ENCODE measurements around the gene TBX3.

The TBX3 gene

DNA sequence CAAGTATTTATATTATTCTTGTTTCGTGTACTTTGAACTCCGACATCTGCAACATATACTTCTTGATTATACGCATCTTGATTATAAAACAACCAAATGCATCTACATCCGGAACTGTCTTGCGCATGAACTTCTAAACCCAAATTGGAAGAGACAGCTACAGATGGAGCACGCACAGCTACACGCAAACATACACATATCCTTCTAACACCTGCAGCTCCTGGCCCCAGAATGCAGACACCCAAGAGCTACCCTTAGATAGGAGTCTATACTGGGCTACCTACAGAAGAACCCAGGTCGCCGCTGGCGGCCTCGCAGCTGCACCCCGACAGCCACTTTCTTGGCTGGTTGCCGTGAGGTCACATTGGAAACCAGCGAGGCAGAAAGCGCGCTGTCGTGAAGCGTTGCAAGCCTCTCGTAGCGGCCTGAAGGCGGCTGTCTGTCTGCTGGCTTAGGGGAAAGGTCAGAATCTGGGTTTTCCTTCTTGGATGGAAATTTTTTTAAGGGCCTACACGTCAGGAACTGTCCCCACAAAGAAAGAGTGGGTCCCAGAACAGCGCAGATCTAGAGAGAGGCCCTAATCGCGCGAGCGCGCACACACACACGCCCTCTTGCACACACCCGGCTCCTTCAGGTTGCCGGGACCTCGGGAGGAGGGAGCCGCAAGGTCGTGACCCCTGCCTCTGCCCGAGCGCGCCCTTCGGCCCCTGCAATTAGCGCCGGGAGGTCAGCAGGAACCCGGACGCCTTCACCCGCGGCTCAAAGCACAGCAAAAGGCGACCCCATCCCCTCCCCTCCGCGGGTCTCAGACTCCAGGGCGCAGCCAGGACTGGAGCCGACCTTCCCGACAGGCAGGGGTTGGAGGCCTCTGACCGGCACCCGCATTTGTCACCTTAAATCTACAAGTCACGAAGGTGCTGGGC, 17.0 kb downstream of the TBX3 start:
- no peak for DNase-seq

DNA sequence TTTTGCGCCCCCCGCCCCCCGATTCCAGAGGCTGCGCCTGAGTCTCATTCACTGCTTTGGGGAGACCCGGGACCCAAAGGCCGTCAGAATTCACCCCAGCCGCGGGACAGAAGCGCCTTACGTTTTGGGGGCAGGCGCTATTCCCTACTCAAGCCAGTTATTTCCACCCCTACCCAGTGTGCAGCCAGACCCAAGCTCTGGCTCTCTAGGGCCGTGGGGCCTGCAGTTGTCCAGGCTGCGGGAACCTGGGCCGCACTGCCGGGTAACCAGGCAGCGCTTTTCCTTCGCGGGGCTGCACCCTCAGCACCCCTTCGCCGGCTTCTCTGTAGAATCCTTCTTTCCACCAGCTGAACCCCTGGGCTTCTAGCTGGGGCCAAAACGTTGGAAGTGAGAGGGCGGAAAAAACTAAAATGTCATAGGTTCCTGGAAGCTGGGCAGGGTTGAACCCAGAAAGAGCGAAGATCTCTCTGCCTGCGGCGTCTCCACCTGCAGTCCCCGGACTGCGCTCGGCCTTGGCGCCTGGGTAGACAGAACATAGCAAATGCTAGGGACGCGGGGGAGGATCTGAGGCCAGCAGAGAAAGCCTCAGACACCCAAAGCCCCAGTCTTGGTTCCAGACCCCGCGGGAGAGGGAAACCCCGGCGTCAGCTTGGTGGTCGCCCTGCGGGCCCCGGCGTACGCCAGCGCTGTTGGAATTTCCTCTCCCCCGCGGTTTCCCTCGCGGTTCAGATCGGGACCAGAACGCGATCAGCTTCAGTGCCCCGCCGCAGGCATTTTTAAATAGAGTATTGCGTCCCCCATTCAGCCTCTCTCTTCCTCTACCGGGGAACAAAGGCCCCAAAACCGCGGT, 18.3 kb downstream of the TBX3 start:
- no peak for DNase-seq

DNA sequence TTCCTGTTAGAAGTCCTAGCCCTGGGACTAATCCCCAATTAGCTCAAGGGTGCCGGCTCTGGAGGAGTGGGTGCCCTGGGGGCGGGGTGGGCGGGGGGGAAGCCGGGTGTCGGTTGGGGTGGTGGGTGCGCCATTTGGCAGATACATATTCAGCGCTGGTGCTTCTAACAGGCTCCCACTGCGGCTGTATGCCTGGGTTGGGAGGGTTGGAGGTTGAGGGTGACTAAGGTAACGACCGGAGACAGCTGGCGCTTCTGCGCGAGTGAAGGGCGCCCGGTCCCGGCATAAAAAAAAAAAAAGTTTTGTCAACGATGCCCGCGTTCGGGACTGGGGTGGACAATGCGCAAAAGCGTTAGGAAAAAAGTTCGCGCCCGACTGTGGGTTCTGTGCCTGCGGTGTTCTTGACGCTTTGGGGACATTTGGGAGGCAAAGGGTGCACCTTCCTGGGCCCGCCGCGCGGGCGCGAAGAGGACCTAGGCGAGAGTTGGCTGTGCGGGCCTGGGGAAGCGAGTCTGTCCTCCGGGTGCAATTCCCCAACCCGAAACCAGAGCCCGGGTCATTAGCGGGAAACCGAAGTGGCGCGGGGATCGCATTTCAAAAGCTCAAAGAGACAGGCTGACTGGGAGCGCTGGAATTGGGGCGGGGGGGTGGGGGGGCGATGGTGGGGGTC, 19.2 kb downstream of the TBX3 start:
- DNase-seq, result no peak

DNA sequence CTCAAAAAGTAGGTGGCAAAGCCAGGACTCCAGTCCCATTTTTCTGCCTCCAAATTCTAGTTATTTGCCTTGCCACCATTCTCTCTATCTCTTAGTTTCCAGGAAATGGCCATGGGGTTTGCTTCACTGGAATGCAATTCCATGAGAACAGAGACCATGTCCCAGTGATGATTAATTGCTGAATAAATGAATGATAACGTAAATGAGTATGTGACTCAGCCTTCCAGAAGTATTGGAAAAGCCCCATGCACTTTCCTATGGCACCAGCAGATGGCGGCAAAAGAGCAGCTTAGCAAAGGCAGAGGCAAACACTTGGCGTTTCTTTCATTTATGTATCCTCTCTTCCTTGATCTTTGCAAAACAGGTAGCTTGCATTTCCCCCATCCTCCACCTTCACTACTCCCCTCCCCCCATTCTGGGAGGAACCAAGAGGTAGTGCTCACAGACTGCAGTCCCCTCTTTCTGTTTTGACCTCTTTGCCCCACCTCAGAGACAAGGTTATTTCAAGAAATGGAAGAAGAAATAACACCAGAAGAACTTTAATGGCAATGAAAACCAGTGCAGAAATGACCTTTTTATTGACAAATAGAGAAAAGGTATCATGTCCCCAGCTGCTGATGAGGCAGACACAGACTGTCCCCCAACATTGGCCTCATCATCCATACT, 21.3 kb downstream of the TBX3 start:
- peak; percentile 30 to 58 for DNase-seq

DNA sequence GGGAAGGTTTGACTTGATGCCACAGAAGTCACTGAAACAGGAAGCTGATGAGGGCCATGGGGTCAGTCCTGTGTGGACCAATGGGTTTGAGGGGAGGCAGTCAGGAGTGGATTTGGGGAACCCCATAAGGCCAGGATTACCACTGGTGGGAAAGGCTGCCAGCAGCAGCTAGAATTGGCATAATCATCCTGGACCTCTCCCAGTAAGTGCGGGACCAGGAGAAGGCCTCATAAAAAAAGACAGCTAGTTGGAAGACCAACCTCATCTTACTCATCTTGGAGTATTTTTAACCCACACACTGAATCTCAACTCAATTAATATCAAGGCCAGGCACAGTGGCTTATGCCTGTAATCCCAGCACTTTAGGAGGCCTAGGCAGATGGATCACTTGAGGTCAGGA, 22.7 kb downstream of the TBX3 start:
- DNase-seq, result no peak

DNA sequence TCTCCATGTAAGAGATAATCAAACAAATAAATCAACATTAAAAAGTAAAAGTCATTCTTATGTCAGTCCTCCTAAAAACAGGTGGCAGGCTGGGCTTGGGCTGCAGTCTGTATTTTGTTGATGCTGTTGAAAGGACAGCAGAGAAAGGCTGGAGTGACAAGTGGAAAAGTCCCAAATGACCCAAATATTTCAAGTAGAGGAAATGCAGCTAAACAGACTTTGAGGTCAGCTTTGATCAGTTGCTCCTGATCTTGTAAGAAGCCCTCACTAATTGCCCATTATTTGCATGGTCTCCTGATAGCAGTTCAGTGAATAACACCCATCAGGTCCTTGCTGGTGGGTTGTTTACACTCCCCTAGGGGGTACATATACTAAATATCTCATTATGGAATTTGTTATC, 24.9 kb downstream of the TBX3 start:
- no peak for DNase-seq

DNA sequence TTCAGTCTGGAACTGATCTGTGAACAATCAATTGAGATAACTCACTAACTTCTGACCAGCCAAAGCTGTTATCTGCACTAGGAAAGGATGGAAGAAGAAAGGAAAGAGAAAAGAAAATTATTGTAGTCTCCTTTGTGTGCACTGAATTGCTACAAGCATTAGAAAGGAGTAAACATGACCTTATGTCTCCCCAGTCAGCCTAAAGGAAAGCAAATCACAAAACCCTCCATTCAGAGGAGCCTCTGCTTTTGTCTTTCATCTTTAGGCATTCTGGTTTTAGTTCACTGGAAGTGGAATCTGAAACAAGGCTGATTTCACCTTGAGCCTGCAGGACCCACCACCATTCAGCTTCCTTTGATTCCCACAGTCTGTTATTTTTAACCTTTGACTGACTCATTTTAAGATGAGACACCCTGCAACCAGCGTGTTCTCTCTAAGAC, 26.0 kb downstream of the TBX3 start:
- no peak for DNase-seq

DNA sequence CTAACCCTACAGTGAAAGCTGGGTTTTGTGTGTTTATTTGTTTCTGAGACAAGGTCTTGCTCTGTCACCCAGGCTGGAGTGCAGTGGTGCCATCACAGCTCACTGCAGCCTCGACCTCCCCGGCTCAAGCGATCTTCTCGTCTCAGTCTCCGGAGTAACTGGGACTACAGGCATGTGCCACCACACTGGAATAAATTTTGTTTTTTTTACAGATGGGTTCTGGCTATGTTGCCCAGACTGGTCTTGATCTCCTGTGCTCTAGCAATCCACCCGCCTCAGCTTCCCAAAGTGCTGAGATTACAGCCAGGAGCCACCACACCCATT, 26.4 kb downstream of the TBX3 start:
- no peak for DNase-seq

DNA sequence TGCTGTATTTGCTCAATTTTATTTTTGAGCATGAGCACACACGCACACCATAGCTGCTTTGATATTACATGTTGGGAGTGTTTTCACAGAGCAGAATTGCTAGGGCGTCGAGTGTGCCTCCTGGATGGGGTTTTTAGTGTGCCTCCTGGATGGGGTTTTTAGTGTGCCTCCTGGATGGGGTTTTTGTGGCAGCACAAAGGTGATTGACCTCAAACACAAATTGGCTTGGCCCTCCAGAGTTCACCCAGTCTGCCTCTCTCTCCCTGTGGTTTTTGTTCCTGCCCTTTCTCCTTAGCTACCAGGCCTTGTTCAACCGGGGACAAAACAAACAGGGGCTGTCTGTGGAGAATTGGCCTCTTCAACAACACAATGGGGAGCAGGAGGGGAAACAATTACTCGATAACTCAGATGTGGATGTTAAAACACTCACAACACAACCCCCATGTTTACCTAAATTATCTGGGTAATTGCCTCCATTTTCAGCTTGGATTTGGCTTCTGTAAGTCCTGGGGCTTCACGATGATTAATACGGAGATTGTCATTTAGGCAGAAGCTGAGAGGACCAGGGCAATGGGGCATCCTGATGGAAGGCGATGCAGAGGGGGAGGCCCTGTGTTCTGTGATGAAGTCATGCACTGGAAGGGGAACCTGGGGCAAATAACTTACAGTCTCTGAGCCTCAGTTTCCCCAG, 26.9 kb downstream of the TBX3 start:
- no peak for DNase-seq

DNA sequence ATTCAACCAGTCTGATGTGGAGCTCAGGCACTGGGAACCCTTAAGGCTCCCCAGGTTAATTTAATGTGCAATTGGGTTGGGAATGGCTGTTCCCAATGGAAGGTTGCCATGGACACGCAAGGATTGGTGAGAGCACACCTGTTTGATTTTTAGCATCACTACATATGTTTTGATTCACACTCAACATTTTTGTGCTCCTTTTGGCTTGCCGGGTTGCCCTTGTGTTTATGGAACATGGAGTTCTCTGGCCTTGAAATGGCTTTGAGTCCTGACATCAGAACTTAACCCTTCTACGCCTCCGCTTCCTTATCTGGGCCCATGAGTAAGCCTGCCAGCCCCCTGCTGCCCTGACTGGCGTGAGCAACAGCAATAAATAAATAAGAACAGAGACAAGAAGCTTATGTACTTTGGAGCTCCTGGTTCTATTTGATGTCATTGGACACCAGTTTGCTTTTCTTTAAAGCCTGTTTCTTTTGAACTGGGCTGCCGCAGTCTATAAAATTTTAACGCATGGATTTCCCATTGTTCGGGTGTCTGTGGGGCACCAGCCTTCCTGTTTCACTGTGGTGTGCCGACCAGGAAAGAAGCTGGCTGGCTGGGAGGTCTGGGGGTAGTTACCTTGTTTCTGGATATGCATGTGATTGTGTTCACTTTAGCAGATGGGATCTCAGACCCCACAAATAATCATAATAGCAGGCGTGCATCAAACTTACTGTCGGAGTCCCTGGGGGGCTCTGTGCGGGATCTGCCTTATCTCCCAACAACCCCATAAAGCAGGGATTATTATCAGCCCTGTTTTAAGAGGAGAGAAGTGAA, 27.8 kb downstream of the TBX3 start:
- DNase-seq, result no peak

DNA sequence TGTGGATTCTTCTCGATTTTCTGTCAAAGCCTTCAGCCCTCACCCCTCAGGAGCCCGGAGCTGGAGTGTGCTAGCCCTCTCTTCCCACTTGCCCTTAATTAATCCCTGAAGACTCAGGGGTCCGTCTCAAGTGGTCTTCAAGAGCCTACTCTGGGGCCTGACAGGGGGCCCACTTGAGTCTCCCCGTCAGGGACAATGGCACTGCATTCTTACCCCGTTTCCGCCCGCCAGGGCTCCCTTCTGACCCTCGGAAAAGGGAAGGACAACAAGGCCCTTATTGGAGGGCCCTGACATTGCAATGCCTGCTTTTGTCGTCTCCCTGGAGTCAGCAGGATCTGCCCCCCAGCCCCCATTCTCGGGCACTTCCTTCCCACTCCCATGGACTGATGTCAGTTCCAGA, 34.4 kb downstream of the TBX3 start:
- DNase-seq, result no peak

DNA sequence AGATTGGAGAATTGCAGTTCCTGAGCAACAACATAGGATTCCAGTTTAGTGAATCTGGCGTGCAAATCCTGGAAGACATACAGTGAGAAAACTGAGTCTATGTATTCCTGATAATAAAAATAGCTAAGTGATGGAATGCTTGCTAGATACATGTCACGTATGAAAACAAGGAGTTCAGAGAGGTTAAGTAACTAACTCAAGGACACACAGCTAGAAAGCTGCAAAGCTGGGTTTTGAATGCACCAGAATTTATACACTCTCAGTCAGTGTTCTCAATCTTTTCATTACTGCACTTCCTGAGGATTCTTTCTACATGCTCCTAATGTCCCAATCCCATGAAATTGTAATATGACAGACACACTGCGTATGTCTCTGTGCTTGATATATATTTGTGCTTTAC, 35.3 kb downstream of the TBX3 start:
- DNase-seq, result no peak

DNA sequence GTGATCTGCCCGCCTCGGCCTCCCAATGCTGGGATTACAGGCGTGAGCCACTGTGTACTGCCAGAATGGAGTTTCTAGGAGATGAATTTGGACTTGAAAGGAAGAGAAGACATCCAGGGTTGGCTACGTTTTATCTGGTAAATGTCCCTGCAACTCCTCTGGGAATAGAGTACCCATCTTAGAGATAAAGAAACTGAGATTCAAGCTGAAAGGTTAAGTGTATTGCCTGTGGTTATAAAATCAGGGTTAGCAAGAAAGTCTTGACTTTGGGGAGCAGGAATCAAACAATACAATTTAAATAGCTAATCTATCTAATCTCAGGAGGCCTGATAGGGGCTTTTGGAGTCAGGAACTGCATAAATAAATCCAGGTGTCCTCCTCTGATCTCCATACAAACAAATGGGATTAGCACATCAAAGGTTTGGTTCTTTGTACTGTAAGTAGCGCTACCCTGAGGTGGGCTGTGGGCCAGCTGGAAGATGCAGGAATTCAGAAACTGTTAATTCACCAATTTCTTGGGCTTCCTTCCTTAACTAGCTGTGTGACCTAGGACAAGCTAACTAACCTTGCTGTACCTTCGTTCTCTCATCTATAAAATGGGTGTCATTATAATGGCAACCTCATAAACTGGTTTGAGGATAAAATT, 45.1 kb downstream of the TBX3 start:
- no peak for DNase-seq

DNA sequence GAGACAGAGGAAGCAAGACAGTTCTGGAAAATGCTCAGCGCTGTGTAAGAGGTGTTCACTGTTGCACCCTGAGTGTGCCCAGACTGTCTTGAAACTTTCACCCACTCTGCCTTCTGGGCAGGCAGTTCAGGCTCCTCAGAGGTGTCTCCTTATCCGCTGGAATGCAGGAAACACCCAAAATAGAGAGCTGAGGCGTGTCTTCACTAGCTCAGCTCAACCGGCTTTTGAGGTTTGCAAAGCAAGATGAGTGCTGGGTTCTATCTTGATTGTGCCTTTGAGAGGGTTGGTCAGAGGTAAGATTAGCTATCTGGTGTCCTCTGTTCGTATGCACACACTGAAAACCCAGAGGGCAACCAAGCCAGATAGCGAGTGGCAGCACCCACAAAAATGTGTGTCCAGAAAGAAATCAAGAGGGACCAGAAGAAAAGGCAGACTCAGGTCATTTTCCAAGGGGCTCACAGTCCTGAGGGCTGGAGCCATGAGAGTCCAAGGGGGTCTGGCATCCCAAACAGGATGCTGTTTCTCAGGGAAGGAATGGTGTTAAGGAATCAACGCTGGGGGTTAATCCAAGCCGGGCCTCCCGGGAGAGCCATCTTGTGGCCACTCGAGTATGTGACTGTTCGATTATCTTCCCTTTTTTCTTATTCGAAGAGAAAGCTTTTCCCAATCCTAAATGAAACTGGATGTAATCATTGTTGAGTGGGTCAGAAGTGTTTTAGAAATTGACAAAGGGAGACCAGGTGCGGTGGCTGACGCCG, 47.1 kb downstream of the TBX3 start:
- DNase-seq, result no peak

DNA sequence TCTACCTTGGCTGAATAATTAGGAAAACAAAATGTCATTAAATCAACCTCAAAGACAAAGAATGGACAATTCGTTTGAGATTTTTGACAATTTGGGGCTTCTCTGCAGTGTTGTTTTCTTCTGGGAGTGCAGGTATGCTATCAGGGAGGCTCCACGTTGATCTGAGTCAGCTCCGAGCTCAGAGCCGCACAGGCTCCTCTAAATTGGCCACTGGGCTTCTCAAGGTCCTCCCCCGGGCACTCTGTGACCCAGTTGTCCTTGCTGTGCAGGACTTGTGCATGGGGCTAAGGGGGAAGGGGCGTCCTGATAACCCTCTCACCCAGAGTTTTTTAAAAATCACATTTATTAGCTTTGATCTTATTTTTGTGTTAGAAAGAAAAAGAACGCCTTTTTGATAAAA, 52.7 kb downstream of the TBX3 start:
- no peak for DNase-seq

DNA sequence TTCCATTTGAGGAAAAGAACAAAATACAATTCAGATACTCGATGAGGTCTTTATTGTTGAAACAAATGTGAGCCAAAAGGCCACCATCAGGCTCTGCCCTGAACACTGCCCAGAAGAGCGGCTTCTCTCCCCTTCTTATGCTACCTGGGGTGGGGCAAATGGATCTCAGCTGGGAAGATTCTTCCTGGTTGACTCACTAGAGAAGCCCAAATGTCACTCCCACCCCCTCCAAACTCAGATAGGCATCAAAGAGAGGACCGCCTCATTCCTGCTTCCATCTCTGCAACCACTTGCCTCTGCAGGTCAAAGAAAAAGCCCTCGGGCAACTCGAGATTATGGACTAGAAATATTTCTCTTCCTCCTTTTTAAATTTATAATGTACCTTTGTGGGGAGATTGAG, 55.8 kb downstream of the TBX3 start:
- DNase-seq, result no peak

DNA sequence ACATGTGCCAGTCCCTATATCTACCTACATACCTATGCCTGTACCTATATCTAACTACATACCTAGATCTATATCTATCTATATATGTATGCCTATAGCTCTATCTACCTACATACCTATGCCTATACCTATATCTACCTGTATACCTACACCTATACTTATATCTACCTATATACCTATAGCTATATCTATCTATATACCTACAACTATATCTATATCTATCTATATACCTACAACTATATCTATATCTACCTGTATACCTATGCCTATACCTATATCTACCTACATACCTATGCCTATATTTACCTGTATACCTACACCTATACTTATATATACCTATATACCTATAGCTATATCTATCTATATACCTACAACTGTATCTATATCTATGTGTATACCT, 56.6 kb downstream of the TBX3 start:
- DNase-seq, result no peak

DNA sequence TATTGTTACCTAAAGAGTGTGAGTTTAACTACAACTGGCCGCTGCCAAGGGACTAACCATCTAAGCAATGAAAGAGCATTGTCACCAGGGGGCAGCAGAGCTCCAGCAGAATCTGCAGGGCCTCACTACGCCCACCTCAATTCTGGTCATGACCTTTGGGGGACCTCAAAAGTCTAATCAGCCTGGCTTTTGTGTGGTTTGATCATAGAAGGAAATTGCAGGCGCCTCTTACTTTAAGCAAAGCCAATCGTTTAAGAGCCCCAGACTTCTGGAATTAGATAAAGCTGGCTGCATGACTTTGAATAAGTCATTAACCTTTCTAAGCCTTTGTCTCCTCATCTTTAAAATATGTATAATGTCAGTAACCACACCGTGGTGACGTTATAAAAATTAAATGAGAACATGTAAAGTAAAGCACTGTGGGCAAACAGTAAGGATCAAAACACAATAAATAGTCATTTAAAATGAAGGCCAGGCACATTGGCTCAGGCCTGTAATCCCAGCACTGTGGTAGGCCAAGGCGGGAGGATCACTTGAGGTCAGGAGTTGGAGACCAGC, 58.6 kb downstream of the TBX3 start:
- DNase-seq, result peak in 1 of 2 donors; percentile 5

DNA sequence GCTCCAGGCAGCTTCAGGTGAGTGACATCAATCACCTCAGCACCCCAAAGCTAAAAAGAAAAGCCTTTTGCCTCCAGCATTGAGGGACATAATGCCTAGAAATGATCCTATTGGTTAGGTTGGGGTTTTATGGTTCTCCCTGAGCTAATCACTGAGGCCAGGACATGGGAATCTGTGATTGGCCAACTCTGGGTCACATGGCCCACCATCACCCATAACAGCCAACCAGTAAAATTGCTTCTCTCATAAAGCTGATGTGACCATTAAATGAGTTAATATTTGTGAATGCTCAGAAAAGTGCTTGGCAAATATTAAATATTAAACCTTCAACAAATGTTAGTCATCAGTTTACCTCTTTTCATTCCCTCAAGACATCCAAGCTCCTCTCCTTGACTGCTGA, 60.2 kb downstream of the TBX3 start:
- DNase-seq, result no peak

All from activated CD4-positive, alpha-beta T cell treated with anti-CD3 and anti-CD28 coated beads for 4 hours (primary cell).